ENCODE results near the gene AP3D1. TPM values are rescaled to one million over a fixed set of nuclear protein-coding genes. Genes with fewer than 3 reads are reported as not detected.
A peak's percentile ranks its signal among the peaks of the same experiment; 100 is the strongest.

Gene AP3D1
- total and polyA plus RNA-seq, 9 of the 15 experiments (the other 6 are each of a cell fraction or from before 2014, with no cell fraction given) = 1.2 to 86.1 (median 35.9) TPM

DNA sequence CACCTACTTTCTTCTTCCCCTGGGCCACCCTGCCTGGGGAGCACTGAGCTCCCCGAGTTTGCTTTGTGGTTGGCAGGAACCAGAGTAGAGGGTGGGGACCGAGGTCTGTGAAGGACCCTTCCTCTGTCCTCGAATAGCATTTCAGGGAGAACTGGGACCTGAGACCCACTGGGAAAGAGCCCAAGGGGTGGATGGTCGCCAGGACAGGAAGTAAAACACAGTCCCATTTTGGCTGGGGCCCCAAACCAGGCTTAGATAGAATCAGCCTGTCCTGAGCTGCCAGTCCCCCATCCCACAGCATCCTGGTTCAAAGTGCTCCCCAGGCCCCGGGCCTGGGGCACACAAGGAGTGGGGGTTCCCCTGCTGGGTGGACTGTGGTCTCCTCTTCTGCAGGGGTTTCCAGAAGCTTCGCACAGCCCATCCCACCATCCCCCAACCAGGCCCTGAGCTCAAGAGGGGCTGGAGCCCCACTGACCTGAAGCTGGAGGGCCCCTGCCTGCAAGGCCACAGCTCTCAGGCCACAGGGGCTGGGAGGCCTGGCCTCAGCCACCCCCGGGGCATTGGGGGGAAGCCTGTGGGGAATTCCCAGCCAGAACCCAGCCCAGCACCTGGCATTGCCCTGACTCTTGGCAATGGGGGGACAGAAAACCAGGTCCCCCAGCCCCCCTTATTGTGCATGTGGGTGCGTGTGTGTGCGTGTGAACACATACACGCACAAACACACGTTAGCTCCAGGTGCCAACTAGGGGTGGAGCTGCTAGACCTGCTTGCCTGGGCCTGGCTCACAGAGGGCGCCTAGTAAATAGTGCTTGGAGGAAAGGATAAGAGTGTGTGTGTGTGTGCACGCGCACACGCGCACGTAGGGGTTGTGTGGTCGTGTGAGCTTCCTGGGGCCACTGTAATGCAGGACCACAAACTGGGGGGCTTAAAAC is 99.3 kb downstream of the AP3D1 start:
- H3K4me1 ChIP-seq (replicated peaks in 1 of 2; ENCODE audit: control insufficient read depth in 2 of 2, insufficient read depth in 2 of 2, low read length in 2 of 2) = peaks cover 37 to 80% of the 10 kb centered on the region in 2 experiments
- H2AFZ ChIP-seq (ENCODE audit: low read depth, low read length) = peak overlapping the region; percentile 96
- no peak for FAIRE-seq
- 56% methylated on average over 12 of the region's 18 CpGs for WGBS (ENCODE audit: insufficient coverage, low coverage, missing lambda C conversion rate)
- CTCF ChIA-PET (ENCODE audit: low intra/inter-chr PET ratio) = interaction anchor here (0.6 kb wide), 1 partner anchor 8 kb away, joined by 4 read pairs; no protein-coding TSS in a partner anchor
- intact Hi-C loops (cut with micrococcal nuclease) (no loop called here), in situ Hi-C loops (cut with MboI) (no loop called here)
- peak overlapping the region; percentile 87 to 98 for H3K9ac ChIP-seq (ENCODE audit: insufficient read depth in 1 of 2, low read depth in 2 of 2, low read length in 2 of 2)
- peak overlapping the region; percentile 90 for H3K27ac ChIP-seq (ENCODE audit: extremely low read depth, low read depth, low read length)
- H3K79me2 ChIP-seq (ENCODE audit: control insufficient read depth, insufficient read depth, low read length) = peaks cover 44% of the 10 kb centered on the region
- H3K4me2 ChIP-seq (ENCODE audit: insufficient read depth, low read length) = peak overlapping the region; percentile 85
- H3K9me3 ChIP-seq (replicated peaks; ENCODE audit: control insufficient read depth, insufficient read depth, low read depth, low read length) = no peaks in the 10 kb centered on the region
- BruUV-seq (replicated peaks) = no TSS peak
- POLR2A ChIA-PET = interaction anchor here (0.6 to 2.5 kb wide), 9 partner anchors 8 to 424 kb away, joined by 3 to 18 read pairs (median 4); partner anchors contain the start of gene GADD45B
- no peak for ATAC-seq
- H4K20me1 ChIP-seq (replicated peaks; ENCODE audit: control insufficient read depth, insufficient read depth, low read length) = peaks cover 19% of the 10 kb centered on the region
- DNase-seq (ENCODE audit: extremely low read depth in 1 of 4, low spot score in 3 of 4) = no peak
- H3K4me3 ChIP-seq = peak overlapping the region; percentile 90
- no peaks in the 10 kb centered on the region for H3K27me3 ChIP-seq (ENCODE audit: control insufficient read depth in 2 of 2, insufficient read depth in 2 of 2, low read length in 2 of 2)
- H3K36me3 ChIP-seq (ENCODE audit: control insufficient read depth, insufficient read depth, low read length) = peaks cover 28% of the 10 kb centered on the region; the same call in 2 of the 3 replicates
- peaks cover 4% of the 10 kb centered on the region for H3K9me1 ChIP-seq (ENCODE audit: control insufficient read depth, insufficient read depth, low read length)
- 0 out of 2 replicates have a peak, but pooled peaks have one; percentile 29 for TF ChIP-seq GABPA (tag; conservative IDR thresholded peaks at IDR 0.05; ENCODE audit: low read depth)
- peak; percentile 14; the same call in 1 of the 2 replicates for TF ChIP-seq SPI1 (IDR thresholded peaks at IDR 0.05; ENCODE audit: borderline replicate concordance, low read depth, low read length)
- TF ChIP-seq, protein P1, sequence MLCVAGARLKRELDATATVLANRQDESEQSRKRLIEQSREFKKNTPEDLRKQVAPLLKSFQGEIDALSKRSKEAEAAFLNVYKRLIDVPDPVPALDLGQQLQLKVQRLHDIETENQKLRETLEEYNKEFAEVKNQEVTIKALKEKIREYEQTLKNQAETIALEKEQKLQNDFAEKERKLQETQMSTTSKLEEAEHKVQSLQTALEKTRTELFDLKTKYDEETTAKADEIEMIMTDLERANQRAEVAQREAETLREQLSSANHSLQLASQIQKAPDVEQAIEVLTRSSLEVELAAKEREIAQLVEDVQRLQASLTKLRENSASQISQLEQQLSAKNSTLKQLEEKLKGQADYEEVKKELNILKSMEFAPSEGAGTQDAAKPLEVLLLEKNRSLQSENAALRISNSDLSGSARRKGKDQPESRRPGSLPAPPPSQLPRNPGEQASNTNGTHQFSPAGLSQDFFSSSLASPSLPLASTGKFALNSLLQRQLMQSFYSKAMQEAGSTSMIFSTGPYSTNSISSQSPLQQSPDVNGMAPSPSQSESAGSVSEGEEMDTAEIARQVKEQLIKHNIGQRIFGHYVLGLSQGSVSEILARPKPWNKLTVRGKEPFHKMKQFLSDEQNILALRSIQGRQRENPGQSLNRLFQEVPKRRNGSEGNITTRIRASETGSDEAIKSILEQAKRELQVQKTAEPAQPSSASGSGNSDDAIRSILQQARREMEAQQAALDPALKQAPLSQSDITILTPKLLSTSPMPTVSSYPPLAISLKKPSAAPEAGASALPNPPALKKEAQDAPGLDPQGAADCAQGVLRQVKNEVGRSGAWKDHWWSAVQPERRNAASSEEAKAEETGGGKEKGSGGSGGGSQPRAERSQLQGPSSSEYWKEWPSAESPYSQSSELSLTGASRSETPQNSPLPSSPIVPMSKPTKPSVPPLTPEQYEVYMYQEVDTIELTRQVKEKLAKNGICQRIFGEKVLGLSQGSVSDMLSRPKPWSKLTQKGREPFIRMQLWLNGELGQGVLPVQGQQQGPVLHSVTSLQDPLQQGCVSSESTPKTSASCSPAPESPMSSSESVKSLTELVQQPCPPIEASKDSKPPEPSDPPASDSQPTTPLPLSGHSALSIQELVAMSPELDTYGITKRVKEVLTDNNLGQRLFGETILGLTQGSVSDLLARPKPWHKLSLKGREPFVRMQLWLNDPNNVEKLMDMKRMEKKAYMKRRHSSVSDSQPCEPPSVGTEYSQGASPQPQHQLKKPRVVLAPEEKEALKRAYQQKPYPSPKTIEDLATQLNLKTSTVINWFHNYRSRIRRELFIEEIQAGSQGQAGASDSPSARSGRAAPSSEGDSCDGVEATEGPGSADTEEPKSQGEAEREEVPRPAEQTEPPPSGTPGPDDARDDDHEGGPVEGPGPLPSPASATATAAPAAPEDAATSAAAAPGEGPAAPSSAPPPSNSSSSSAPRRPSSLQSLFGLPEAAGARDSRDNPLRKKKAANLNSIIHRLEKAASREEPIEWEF (CRISPR knock-in tag; IDR thresholded peaks at IDR 0.05) = no peak
- 0 out of 2 replicates have a peak, but pooled peaks have one; percentile 15 for TF ChIP-seq ZNF175 (CRISPR knock-in tag; IDR thresholded peaks at IDR 0.05; ENCODE audit: low read depth)
- 0 out of 2 replicates have a peak, but pooled peaks have one; percentile 34 for TF ChIP-seq ZNF134 (CRISPR knock-in tag; conservative IDR thresholded peaks at IDR 0.05)
- TF ChIP-seq, protein P2, sequence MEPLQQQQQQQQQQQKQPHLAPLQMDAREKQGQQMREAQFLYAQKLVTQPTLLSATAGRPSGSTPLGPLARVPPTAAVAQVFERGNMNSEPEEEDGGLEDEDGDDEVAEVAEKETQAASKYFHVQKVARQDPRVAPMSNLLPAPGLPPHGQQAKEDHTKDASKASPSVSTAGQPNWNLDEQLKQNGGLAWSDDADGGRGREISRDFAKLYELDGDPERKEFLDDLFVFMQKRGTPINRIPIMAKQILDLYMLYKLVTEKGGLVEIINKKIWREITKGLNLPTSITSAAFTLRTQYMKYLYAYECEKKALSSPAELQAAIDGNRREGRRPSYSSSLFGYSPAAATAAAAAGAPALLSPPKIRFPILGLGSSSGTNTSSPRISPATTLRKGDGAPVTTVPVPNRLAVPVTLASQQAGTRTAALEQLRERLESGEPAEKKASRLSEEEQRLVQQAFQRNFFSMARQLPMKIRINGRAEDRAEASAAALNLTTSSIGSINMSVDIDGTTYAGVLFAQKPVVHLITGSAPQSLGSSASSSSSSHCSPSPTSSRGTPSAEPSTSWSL (CRISPR knock-in tag; IDR thresholded peaks at IDR 0.05; ENCODE audit: borderline replicate concordance) = no peak
- TF ChIP-seq RCOR1 (IDR thresholded peaks at IDR 0.05; ENCODE audit: borderline replicate concordance in 1 of 2, low read depth in 2 of 2, low read length in 2 of 2) = no peak
- peak; percentile 60 for TF ChIP-seq CHD4 (IDR thresholded peaks at IDR 0.05; ENCODE audit: insufficient read depth, insufficient replicate concordance, low read depth, low read length, poor library complexity, severe bottlenecking)
- TF ChIP-seq, protein P3, sequence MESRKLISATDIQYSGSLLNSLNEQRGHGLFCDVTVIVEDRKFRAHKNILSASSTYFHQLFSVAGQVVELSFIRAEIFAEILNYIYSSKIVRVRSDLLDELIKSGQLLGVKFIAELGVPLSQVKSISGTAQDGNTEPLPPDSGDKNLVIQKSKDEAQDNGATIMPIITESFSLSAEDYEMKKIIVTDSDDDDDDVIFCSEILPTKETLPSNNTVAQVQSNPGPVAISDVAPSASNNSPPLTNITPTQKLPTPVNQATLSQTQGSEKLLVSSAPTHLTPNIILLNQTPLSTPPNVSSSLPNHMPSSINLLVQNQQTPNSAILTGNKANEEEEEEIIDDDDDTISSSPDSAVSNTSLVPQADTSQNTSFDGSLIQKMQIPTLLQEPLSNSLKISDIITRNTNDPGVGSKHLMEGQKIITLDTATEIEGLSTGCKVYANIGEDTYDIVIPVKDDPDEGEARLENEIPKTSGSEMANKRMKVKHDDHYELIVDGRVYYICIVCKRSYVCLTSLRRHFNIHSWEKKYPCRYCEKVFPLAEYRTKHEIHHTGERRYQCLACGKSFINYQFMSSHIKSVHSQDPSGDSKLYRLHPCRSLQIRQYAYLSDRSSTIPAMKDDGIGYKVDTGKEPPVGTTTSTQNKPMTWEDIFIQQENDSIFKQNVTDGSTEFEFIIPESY (CRISPR knock-in tag; IDR thresholded peaks at IDR 0.05) = peak; percentile 85
